OCI-LY3 (cell line): ENCODE measurements around the gene FBLN7.

ENCODE experiments used
- H2AFZ ChIP-seq: fragments of 200-600, 300-600 bp; shearing (Covaris generic); 2 replicates; pipeline ENCODE4 v1.6.0; 2014; ENCODE audit warnings: antibody characterized with exemption, low read depth, low read length
- H3K27ac ChIP-seq: fragments of 200-600, 300-600 bp; sonication (generic); 2 replicates; pipeline ENCODE4 v1.5.1; 2014; ENCODE audit warnings: mild to moderate bottlenecking, low read length, moderate library complexity, mixed read lengths
- H3K27me3 ChIP-seq: fragments of 200-600, 300-600 bp; sonication (generic); 2 replicates; pipeline ENCODE4 v1.6.1; 2014; ENCODE audit warnings: low read depth, low read length, mixed read lengths
- H3K36me3 ChIP-seq: fragments of 200-600, 300-600 bp; sonication (generic); replicated peaks from 2 replicates; pipeline ENCODE3; 2014; ENCODE audit warnings: low read depth, low read length, mixed read lengths
- H3K4me1 ChIP-seq: fragments of 300-600, 200-600 bp; sonication (generic); 2 replicates; pipeline ENCODE4 v1.6.1; 2014; ENCODE audit warnings: low read length, mixed read lengths
- H3K4me2 ChIP-seq: fragments of 200-600, 300-600 bp; sonication (generic); 2 replicates; pipeline ENCODE4 v1.6.1; 2014; ENCODE audit warnings: low read length, mixed read lengths
- H3K4me3 ChIP-seq: fragments of 300-600, 200-600 bp; sonication (generic); 2 replicates; pipeline ENCODE4 v1.5.1; 2014; ENCODE audit warnings: antibody characterized with exemption, mild to moderate bottlenecking, low read length, moderate library complexity
- H3K79me2 ChIP-seq: fragments of 300-600, 200-600 bp; shearing (Covaris generic); 2 replicates; pipeline ENCODE4 v1.6.1; 2014; ENCODE audit warnings: mild to moderate bottlenecking, low read length, mixed read lengths
- H3K9ac ChIP-seq: fragments of 300-600, 200-600 bp; shearing (Covaris generic); 2 replicates; pipeline ENCODE4 v1.6.0; 2014; ENCODE audit warnings: mild to moderate bottlenecking, low read length, moderate library complexity
- H3K9me3 ChIP-seq: fragments of 200-600, 300-600 bp; shearing (Covaris generic); 2 replicates; pipeline ENCODE4 v1.6.1; 2014; ENCODE audit warnings: low read length, mixed read lengths; ENCODE audit not compliant: insufficient read depth
- H4K20me1 ChIP-seq: fragments of 200-600, 300-600 bp; sonication (generic); 2 replicates; pipeline ENCODE4 v1.6.1; 2016; ENCODE audit warnings: low read length, mixed read lengths; ENCODE audit not compliant: insufficient read depth
- EZH2phosphoT487 ChIP-seq: fragments of 200-600 bp; shearing (Covaris generic); IDR thresholded peaks from 2 replicates; pipeline ENCODE4 v1.6.1; 2018; ENCODE audit warnings: antibody characterized with exemption, mixed run types, low read depth
- TF ChIP-seq, protein P1 (sequence below): fragments of 200-600, 300-600 bp; sonication (generic); IDR thresholded peaks from 2 replicates; pipeline ENCODE4 v1.5.1; 2014; ENCODE audit warnings: antibody characterized with exemption, low read length, low read depth

Gene FBLN7

DNA sequence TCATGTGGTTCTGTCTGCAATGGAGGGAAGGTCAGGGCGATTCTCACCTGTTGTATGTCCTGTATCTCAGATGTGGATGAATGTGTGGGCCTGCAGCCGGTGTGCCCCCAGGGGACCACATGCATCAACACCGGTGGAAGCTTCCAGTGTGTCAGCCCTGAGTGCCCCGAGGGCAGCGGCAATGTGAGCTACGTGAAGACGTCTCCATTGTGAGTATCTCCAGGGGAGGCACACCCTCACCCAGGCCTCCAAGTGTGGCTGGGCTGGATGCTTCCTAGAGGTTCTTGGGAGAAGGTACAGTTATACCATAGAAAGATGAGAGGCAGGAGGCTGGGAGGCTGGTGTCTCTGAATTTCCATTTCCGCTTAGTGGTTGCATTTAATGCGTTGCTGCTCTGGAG lies 46.9 kb downstream of the FBLN7 start:
- Histone ChIP-seq H3K27me3 (no peaks in the 10 kb centered on the region), H2AFZ (no peak overlapping the region), H3K27ac (no peak overlapping the region), H3K9me3 (no peaks in the 10 kb centered on the region), H3K79me2 (no peaks in the 10 kb centered on the region), H3K4me2 (no peak overlapping the region), H3K9ac (no peak overlapping the region), H3K36me3 (no peaks in the 10 kb centered on the region), H4K20me1 (no peaks in the 10 kb centered on the region), H3K4me3 (no peak overlapping the region), H3K4me1 (peaks cover 25% of the 10 kb centered on the region)
- no peak for TF ChIP-seq EZH2phosphoT487
- TF ChIP-seq, protein P1, sequence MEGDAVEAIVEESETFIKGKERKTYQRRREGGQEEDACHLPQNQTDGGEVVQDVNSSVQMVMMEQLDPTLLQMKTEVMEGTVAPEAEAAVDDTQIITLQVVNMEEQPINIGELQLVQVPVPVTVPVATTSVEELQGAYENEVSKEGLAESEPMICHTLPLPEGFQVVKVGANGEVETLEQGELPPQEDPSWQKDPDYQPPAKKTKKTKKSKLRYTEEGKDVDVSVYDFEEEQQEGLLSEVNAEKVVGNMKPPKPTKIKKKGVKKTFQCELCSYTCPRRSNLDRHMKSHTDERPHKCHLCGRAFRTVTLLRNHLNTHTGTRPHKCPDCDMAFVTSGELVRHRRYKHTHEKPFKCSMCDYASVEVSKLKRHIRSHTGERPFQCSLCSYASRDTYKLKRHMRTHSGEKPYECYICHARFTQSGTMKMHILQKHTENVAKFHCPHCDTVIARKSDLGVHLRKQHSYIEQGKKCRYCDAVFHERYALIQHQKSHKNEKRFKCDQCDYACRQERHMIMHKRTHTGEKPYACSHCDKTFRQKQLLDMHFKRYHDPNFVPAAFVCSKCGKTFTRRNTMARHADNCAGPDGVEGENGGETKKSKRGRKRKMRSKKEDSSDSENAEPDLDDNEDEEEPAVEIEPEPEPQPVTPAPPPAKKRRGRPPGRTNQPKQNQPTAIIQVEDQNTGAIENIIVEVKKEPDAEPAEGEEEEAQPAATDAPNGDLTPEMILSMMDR: no peak

DNA sequence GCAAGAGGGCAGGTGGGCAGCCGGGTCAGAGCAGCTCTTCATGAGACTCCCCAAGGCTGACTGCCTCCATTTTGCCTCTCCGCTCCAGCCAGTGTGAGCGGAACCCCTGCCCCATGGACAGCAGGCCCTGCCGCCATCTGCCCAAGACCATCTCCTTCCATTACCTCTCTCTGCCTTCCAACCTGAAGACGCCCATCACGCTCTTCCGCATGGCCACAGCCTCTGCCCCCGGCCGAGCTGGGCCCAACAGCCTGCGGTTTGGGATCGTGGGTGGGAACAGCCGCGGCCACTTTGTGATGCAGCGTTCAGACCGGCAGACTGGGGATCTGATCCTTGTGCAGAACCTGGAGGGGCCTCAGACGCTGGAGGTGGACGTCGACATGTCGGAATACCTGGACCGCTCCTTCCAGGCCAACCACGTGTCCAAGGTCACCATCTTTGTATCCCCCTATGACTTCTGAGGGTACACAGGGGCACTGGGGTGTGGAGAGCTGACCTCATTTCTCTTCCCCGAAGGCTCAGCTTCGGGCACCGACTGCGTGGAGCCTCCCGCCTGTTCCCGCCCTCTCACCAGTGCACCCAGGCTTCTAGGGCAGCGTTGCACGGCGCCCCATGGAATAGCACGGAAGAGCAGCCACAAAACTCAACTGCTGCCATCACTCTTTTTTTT lies 49.0 kb downstream of the FBLN7 start:
- Histone ChIP-seq H4K20me1 (no peaks in the 10 kb centered on the region), H3K4me2 (no peak overlapping the region), H3K79me2 (no peaks in the 10 kb centered on the region), H3K9me3 (no peaks in the 10 kb centered on the region), H3K4me1 (peaks cover 22% of the 10 kb centered on the region), H3K36me3 (no peaks in the 10 kb centered on the region), H3K4me3 (no peak overlapping the region), H2AFZ (0 out of 2 replicates have a peak overlapping the region, but pooled peaks have one; percentile 64), H3K27me3 (no peaks in the 10 kb centered on the region), H3K9ac (no peak overlapping the region), H3K27ac (no peak overlapping the region)
- TF ChIP-seq EZH2phosphoT487: no peak
- TF ChIP-seq, protein P1: no peak

DNA sequence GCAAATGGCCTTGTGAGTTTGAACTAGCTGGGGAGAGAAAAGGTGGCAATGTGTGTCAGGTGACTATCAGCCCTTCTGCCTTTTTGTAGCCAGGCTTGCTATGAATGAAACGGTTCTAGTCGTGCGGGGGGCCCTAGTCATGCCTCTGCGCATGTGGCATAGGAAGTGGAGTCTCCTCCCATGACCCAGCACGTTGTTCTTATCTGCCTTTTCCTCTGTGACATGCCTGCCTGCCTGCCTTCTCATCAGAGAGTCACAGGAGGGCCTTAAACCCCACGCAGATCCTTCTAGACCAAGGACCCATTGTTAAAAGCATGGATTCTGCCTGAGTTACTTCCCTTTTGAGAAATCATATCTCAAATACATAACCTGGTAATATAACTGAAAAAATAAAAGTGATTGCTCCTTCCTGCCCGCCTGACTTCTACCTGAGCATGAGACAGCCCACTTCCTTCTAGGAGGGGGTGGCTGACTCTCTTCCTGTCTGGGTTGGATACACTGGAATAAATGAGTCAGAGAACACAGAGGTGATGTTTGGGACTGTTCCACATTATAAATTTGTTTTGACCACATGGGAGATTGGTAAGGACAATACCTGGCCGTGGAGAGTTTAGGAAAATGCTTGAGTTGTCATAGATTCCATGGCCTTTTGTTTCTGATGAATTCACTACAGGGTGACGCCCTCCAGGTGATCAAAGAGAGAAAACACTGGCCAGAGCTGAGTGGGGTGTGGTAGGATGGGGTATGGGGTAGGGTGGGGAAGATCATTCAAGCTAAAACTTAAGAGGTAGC lies 49.8 kb downstream of the FBLN7 start:
- Histone ChIP-seq H2AFZ (peak overlapping the region; percentile 64; the same call in 1 of the 2 replicates), H3K27ac (no peak overlapping the region), H3K4me2 (no peak overlapping the region), H3K79me2 (no peaks in the 10 kb centered on the region), H3K36me3 (no peaks in the 10 kb centered on the region), H3K27me3 (no peaks in the 10 kb centered on the region), H3K9me3 (no peaks in the 10 kb centered on the region), H4K20me1 (no peaks in the 10 kb centered on the region), H3K4me1 (peaks cover 14% of the 10 kb centered on the region), H3K4me3 (no peak overlapping the region), H3K9ac (no peak overlapping the region)
- TF ChIP-seq, protein P1: no peak
- TF ChIP-seq EZH2phosphoT487: no peak

DNA sequence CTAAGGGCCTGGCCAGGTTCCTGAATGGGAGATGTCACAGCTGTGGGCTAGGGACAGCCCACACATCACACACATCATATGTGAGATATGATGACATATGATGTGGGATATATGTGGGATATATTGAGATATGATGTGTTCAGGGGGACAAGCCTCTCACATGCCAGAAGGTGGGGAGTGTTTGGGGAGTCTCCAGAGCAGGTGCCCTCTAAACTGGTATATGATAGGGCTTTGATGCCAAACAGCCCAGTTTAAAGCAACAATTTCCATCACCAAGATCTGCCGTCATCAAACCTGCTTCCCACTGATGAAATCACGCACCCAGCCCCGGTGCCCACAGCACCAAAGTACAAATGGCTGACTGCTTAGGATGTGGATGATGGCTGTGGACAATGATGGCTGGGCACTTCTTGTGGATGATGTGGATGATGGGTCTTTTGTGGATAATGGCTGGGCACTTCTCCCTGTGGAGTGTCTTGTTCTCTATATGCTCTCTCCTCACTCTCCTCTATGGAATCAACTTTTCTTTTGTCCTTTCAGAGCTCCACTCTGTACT lies 50.9 kb downstream of the FBLN7 start:
- no peaks in the 10 kb centered on the region for H4K20me1 ChIP-seq
- H3K4me1 ChIP-seq: peaks cover 8% of the 10 kb centered on the region
- H3K4me3 ChIP-seq: no peak overlapping the region
- no peak overlapping the region for H3K9ac ChIP-seq
- TF ChIP-seq, protein P1: no peak
- TF ChIP-seq EZH2phosphoT487: no peak
- no peak overlapping the region for H3K4me2 ChIP-seq
- H3K36me3 ChIP-seq: no peaks in the 10 kb centered on the region
- H2AFZ ChIP-seq: no peak overlapping the region
- H3K27ac ChIP-seq: no peak overlapping the region
- no peaks in the 10 kb centered on the region for H3K27me3 ChIP-seq
- H3K79me2 ChIP-seq: no peaks in the 10 kb centered on the region
- no peaks in the 10 kb centered on the region for H3K9me3 ChIP-seq
